ENCODE data around the gene CYGB.

CYGB gene

DNA sequence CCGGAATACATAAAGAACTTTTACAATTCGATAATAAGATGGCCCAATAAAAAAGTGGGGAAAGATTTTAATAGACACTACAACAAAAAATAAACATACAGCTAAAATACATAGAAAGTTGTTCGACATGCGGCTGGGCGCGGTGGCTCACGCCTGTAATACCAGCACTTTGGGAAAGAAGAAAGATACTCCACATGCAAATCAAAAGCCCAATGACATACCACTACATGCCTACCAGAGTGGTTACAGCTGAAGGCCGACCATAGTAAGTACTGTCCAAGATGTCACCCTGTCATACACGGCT lies 11.7 kb upstream of the CYGB start:
- TF ChIP-seq, protein P1, sequence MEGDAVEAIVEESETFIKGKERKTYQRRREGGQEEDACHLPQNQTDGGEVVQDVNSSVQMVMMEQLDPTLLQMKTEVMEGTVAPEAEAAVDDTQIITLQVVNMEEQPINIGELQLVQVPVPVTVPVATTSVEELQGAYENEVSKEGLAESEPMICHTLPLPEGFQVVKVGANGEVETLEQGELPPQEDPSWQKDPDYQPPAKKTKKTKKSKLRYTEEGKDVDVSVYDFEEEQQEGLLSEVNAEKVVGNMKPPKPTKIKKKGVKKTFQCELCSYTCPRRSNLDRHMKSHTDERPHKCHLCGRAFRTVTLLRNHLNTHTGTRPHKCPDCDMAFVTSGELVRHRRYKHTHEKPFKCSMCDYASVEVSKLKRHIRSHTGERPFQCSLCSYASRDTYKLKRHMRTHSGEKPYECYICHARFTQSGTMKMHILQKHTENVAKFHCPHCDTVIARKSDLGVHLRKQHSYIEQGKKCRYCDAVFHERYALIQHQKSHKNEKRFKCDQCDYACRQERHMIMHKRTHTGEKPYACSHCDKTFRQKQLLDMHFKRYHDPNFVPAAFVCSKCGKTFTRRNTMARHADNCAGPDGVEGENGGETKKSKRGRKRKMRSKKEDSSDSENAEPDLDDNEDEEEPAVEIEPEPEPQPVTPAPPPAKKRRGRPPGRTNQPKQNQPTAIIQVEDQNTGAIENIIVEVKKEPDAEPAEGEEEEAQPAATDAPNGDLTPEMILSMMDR (conservative IDR thresholded peaks at IDR 0.05; ENCODE audit: low read length): no peak
- DNase-seq (ENCODE audit: low read depth): no peak
- no peak overlapping the region for H3K4me3 ChIP-seq (ENCODE audit: low read length)

DNA sequence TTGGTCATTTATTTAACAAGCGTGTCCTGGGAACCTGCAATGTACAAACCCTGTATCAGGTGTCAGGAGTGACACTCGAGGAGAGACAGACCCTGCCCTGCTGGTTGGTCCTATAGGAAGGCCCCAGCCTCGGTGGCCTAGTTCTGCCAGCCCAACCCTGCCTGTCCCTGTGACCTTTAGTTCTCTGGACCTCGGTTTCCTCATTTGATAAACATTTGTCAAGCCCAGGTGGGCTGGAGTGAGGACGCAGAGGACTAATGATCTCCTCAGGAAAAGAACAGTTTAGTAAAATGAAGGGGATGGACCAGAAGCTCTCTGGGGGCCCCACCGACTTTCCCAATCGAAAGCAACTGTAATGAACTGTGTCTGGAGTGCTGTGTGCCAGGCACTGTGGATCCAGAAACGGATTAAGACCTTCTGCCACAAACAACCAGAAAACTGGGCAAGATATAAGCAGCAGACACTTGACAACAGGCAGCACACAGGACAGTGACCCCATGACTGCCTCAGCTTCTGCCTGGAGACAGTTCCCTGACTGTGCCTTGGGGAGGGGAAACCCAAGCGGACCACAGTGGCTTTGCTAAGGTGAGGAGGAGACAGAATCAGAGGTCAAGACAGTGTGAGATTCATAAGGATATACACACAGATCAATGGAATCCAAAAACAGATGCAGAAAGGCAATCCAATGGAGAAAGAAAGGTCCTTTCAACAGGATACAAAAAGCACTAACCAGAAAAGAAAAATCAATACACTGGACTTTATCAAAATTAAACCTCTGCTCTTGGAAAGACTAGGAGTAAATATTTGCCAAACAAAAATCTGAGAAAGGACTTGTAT lies 11.1 kb upstream of the CYGB start:
- TF ChIP-seq, protein P1 (conservative IDR thresholded peaks at IDR 0.05; ENCODE audit: low read length): no peak
- H3K4me3 ChIP-seq (ENCODE audit: low read length): no peak overlapping the region
- no peak for DNase-seq (ENCODE audit: low read depth)

DNA sequence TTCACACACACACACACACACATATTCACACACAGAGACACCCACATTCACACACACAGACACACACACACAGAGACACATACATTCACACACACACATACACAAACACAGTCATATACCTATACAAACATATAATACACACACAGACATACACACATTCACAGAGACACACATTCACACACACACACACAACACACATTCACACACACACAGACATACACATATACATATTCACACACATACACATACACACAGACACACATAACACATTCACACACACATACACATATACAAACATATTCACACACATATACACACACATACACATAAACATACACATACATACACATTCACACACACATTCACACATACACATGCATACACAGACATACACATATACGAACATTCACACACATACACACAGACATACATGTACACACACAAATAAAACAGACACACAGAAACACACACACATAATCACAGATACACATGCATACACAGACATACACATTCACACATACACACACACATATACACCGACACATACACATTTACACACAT lies 10.2 kb upstream of the CYGB start:
- TF ChIP-seq, protein P1 (conservative IDR thresholded peaks at IDR 0.05; ENCODE audit: low read length): no peak

DNA sequence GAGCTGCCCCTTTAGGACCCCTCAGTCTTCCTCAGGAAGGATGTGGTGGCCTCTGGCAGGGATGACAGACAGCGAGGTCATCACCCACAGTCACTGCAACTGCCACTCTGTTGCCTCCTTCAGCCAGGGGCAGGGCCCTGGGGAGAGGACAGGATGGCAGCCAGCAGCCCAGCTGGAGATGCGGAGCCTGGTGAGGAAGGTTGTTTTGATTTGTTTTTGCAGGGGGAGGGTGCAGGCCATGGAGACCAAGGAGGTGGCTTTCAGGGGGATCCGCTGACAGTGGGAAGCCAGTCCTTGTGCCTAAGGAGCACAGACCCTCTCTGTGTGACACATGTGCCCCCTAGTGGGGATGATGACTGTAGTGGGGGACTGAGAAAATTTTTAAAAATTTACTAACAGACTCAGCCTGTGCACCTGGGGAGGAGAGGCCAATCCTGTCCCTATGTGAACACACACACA lies 9.7 kb upstream of the CYGB start:
- TF ChIP-seq, protein P1 (conservative IDR thresholded peaks at IDR 0.05; ENCODE audit: low read length): peak; percentile 80
- peak; percentile 72 for DNase-seq (ENCODE audit: low read depth)
- H3K4me3 ChIP-seq (ENCODE audit: low read length): no peak overlapping the region

More for the DNA sequence above, 10.2 kb upstream of the CYGB start:
- no peak overlapping the region for H3K4me3 ChIP-seq (ENCODE audit: low read length)
- DNase-seq (ENCODE audit: low read depth): no peak

DNA sequence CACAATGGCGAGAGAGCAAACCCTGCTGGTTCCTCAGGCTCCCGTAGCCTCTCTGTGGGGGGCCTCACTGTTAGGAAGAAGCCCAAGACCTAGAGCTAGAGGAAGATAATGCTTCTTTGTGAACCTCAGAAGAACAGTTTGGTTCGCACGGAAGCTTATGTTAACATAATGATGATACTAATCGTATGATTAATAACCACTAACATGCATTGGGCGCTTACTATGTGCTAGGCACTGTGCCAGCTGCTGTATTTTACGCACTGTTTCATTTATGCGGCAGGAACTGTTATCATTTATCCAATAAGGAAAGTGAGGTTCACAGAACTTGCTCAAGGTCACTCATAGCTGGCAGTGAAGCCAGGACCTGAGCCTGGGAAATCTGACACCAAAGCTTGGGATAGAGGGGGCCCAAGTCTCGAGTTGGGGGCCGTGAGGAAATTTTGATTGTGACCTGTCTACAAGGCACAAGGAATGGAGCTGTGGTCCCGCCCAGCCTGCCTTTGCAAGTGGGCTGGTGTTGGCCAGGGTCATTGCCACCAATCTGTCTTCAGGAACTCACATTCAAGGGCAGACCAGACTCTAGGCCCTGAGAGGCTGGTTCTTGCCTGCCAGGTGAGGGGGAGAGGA lies 9.2 kb upstream of the CYGB start:
- TF ChIP-seq, protein P1 (conservative IDR thresholded peaks at IDR 0.05; ENCODE audit: low read length): no peak
- no peak overlapping the region for H3K4me3 ChIP-seq (ENCODE audit: low read length)
- DNase-seq (ENCODE audit: low read depth): peak; percentile 84

DNA sequence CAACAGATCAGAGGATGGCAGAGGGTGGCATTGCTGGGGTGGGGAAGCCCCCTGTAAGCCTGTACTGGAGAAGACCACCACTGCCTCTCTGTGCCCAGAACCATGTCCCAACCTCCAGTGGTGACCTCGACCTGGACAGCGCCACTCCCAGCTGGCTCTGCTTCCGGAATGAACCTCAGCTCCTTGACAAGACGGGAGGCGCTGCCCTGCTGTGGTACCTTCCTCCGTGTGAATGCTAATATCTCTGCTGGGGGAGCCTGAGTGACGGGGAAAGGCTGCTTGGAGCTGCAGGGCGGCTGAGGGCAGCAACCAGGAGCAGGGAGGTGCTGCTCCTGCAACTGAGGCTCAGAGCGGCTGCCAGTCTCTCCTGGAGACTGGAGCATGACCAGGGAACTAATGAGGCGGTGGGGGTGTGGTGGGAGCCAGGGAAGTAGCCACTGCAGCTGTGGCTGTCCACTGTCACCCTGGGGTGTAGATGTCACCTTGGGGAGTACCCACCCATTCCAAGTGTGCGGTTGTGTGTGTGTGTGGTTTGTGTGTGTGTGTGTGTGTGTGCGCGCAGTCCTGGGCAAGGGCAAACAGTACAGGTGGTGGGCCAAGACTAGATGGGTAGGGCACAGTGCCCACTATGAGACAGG lies 8.5 kb upstream of the CYGB start:
- TF ChIP-seq, protein P1 (conservative IDR thresholded peaks at IDR 0.05; ENCODE audit: low read length): no peak
- H3K4me3 ChIP-seq (ENCODE audit: low read length): no peak overlapping the region
- no peak for DNase-seq (ENCODE audit: low read depth)
